ENCODE results near the gene IL1RAPL2.

DNA sequence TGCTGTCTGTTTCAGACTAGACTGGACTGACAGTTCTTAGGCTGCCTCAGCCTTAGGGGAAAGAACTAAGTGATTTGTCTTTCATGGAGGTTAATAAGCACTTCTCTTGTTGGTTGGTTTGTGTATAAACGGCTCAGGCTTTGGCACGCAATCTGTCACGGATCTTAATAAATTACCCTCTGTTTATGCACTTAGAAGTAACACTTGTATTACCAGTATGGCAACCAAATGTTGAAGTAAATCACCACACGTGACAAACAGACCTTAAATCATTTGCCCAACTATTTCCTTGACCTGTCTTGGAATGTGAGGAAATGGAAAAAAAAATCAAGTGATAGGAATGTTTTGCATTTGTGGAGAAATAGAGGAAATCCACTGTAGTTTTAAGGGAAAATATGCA is 584.6 kb downstream of the IL1RAPL2 start:
- TF ChIP-seq, protein P1, sequence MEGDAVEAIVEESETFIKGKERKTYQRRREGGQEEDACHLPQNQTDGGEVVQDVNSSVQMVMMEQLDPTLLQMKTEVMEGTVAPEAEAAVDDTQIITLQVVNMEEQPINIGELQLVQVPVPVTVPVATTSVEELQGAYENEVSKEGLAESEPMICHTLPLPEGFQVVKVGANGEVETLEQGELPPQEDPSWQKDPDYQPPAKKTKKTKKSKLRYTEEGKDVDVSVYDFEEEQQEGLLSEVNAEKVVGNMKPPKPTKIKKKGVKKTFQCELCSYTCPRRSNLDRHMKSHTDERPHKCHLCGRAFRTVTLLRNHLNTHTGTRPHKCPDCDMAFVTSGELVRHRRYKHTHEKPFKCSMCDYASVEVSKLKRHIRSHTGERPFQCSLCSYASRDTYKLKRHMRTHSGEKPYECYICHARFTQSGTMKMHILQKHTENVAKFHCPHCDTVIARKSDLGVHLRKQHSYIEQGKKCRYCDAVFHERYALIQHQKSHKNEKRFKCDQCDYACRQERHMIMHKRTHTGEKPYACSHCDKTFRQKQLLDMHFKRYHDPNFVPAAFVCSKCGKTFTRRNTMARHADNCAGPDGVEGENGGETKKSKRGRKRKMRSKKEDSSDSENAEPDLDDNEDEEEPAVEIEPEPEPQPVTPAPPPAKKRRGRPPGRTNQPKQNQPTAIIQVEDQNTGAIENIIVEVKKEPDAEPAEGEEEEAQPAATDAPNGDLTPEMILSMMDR (IDR thresholded peaks at IDR 0.05), result no peak
- TF ChIP-seq FOSL2 (IDR thresholded peaks at IDR 0.05) (no peak), FOSL2 (CRISPR knock-in tag; IDR thresholded peaks at IDR 0.05) (no peak), RCOR1 (IDR thresholded peaks at IDR 0.05; ENCODE audit: low read depth, low read length) (no peak), HOXB5 (CRISPR knock-in tag; IDR thresholded peaks at IDR 0.05) (no peak), NR3C1 (IDR thresholded peaks at IDR 0.05) (no peak), ZNF302 (CRISPR knock-in tag; IDR thresholded peaks at IDR 0.05) (no peak), PHF8 (IDR thresholded peaks at IDR 0.05; ENCODE audit: borderline replicate concordance, low read depth) (no peak), CBX8 (IDR thresholded peaks at IDR 0.05) (no peak), MAFK (IDR thresholded peaks at IDR 0.05; ENCODE audit: partially characterized antibody) (no peak), ESRRA (IDR thresholded peaks at IDR 0.05; ENCODE audit: borderline replicate concordance, low read length) (no peak), POLR2A (IDR thresholded peaks at IDR 0.05; ENCODE audit: low read length) (no peak), CHD2 (IDR thresholded peaks at IDR 0.05; ENCODE audit: low read length, partially characterized antibody) (no peak), EP300 (IDR thresholded peaks at IDR 0.05) (no peak)
- TF ChIP-seq, protein P2, sequence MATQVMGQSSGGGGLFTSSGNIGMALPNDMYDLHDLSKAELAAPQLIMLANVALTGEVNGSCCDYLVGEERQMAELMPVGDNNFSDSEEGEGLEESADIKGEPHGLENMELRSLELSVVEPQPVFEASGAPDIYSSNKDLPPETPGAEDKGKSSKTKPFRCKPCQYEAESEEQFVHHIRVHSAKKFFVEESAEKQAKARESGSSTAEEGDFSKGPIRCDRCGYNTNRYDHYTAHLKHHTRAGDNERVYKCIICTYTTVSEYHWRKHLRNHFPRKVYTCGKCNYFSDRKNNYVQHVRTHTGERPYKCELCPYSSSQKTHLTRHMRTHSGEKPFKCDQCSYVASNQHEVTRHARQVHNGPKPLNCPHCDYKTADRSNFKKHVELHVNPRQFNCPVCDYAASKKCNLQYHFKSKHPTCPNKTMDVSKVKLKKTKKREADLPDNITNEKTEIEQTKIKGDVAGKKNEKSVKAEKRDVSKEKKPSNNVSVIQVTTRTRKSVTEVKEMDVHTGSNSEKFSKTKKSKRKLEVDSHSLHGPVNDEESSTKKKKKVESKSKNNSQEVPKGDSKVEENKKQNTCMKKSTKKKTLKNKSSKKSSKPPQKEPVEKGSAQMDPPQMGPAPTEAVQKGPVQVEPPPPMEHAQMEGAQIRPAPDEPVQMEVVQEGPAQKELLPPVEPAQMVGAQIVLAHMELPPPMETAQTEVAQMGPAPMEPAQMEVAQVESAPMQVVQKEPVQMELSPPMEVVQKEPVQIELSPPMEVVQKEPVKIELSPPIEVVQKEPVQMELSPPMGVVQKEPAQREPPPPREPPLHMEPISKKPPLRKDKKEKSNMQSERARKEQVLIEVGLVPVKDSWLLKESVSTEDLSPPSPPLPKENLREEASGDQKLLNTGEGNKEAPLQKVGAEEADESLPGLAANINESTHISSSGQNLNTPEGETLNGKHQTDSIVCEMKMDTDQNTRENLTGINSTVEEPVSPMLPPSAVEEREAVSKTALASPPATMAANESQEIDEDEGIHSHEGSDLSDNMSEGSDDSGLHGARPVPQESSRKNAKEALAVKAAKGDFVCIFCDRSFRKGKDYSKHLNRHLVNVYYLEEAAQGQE (IDR thresholded peaks at IDR 0.05), result no peak
